Testis (tissue), 3 donors: ENCODE results near the gene ABHD5. TPM values are rescaled to one million over a fixed set of nuclear protein-coding genes. Genes with fewer than 3 reads are reported as not detected.

ENCODE experiments used
- DNase-seq: peaks from one replicate; pipeline ENCODE4 v3.0.0-alpha.2; 2019
- H3K27ac ChIP-seq, 2 donors: fragments of 200-600 bp; sonication (generic); one replicate each; pipeline ENCODE4 v1.5.1; 2019
- H3K27me3 ChIP-seq: fragments of 200-600 bp; sonication (generic); one replicate; pipeline ENCODE4 v1.5.1; 2019
- H3K36me3 ChIP-seq: fragments of 200-600 bp; sonication (generic); one replicate; pipeline ENCODE4 v1.5.1; 2017; ENCODE audit warnings: low read depth; ENCODE audit errors: missing control alignments
- H3K4me1 ChIP-seq: fragments of 200-600 bp; sonication (generic); one replicate; pipeline ENCODE4 v1.5.1; 2019
- H3K4me3 ChIP-seq, 2 donors: fragments of 200-600 bp; sonication (generic); one replicate each; pipeline ENCODE4 v1.5.1; 2017 to 2019
- H3K9me3 ChIP-seq: fragments of 200-600 bp; sonication (generic); one replicate; pipeline ENCODE4 v1.5.1; 2017
- CTCF ChIP-seq, 3 experiments: fragments of 450-650 bp in 2 of 3; fragments of 200-600 bp in 1 of 3; sonication (generic) in 1 of 3; IDR thresholded peaks; one replicate each; pipeline ENCODE4 v1.5.1; 2016 to 2019; ENCODE audit warnings: antibody characterized with exemption in 3 of 3, mild to moderate bottlenecking in 2 of 3, moderate library complexity in 1 of 3
- POLR2A ChIP-seq: fragments of 450-650 bp; IDR thresholded peaks from one replicate; pipeline ENCODE4 v1.6.1; 2017; ENCODE audit warnings: antibody characterized with exemption, mild to moderate bottlenecking, moderate library complexity
- WGBS, 2 donors: methylation state at CpG; one replicate each; pipeline ENCODE4 v1.1.5; 2018; 5-methylcytosine and 5-hydroxymethylcytosine counted together
- intact Hi-C: fragments of 100-400 bp; cut with DNase I; formaldehyde crosslinking; loops from one replicate; pipeline ENCODE4 v1.15.1; 2023; ENCODE audit warnings: low total_unique reads
- polyA plus RNA-seq: library from polyadenylated mRNA; stranded (reverse); fragments of 350-450 nt; fragmentation: Illumina TruSeq; extraction: RNeasy Lipid Tissue Mini Kit (QIAGEN cat#74804); gene quantifications from one replicate; pipeline ENCODE4 v1.2.3, GENCODE V29; 2014; ENCODE audit warnings: low read depth, low replicate concordance; ENCODE audit not compliant: insufficient read depth
- total RNA-seq, 2 donors: library from RNA; depleted of rRNA; stranded (reverse); fragments of >200 nt; gene quantifications; one replicate each; pipeline ENCODE4 v1.2.3, GENCODE V29; 2016

Gene ABHD5
- total and polyA plus RNA-seq, 3 donors from 2014 or later: 22.8 to 36.3 (median 25.0) TPM

- intact Hi-C loops: no loop called here
- Histone ChIP-seq H3K4me1 (no peaks in the 10 kb centered on the region), H3K9me3 (no peaks in the 10 kb centered on the region), H3K4me3 (no peak overlapping the region), H3K27ac (no peak overlapping the region), H3K36me3 (no peaks in the 10 kb centered on the region), H3K27me3 (no peaks in the 10 kb centered on the region)
- WGBS, 2 donors: 90 to 92% methylated on average over 3 of the region's 3 CpGs
- no peak for TF ChIP-seq CTCF (IDR thresholded peaks at IDR 0.05)
- no peak for TF ChIP-seq POLR2A
- no peak for DNase-seq
These were observed 5.8 kb upstream of the ABHD5 start for GRCh38 chr3:43684944-43685343.

GRCh38 chr3:43685921-43686320, 4.8 kb upstream of the ABHD5 start:
- H3K9me3 ChIP-seq: no peaks in the 10 kb centered on the region
- DNase-seq: no peak
- peaks cover 3% of the 10 kb centered on the region for H3K4me1 ChIP-seq
- 89 to 92% methylated on average over 4 of the region's 4 CpGs for WGBS, 2 donors
- TF ChIP-seq CTCF (IDR thresholded peaks at IDR 0.05) (no peak), POLR2A (no peak)
- intact Hi-C loops: no loop called here
- no peaks in the 10 kb centered on the region for H3K36me3 ChIP-seq
- no peak overlapping the region for H3K4me3 ChIP-seq
- no peak overlapping the region for H3K27ac ChIP-seq
- H3K27me3 ChIP-seq: no peaks in the 10 kb centered on the region

GRCh38 chr3:43686333-43686699, 4.4 kb upstream of the ABHD5 start:
- peaks cover 3% of the 10 kb centered on the region for H3K4me1 ChIP-seq
- no peaks in the 10 kb centered on the region for H3K36me3 ChIP-seq
- no peak for DNase-seq
- no peaks in the 10 kb centered on the region for H3K27me3 ChIP-seq
- intact Hi-C loops: no loop called here
- 96 to 97% methylated on average over 4 of the region's 4 CpGs for WGBS, 2 donors
- TF ChIP-seq POLR2A (no peak), CTCF (IDR thresholded peaks at IDR 0.05) (no peak)
- H3K4me3 ChIP-seq: no peak overlapping the region
- no peak overlapping the region for H3K27ac ChIP-seq
- no peaks in the 10 kb centered on the region for H3K9me3 ChIP-seq

GRCh38 chr3:43686700-43687498, 3.8 kb upstream of the ABHD5 start:
- no peak overlapping the region for H3K4me3 ChIP-seq
- 92 to 98% methylated on average over 2 of the region's 2 CpGs for WGBS, 2 donors
- H3K27ac ChIP-seq: no peak overlapping the region
- DNase-seq: no peak
- H3K4me1 ChIP-seq: peaks cover 3% of the 10 kb centered on the region
- TF ChIP-seq POLR2A (no peak), CTCF (IDR thresholded peaks at IDR 0.05) (no peak)
- no peaks in the 10 kb centered on the region for H3K36me3 ChIP-seq
- intact Hi-C loops: no loop called here
- H3K27me3 ChIP-seq: no peaks in the 10 kb centered on the region
- no peaks in the 10 kb centered on the region for H3K9me3 ChIP-seq

- H3K27ac ChIP-seq: no peak overlapping the region
- WGBS, 2 donors: 77 to 93% methylated on average over 1 of the region's 1 CpG
- no peaks in the 10 kb centered on the region for H3K9me3 ChIP-seq
- DNase-seq: no peak
- H3K4me1 ChIP-seq: peaks cover 3% of the 10 kb centered on the region
- intact Hi-C loops: no loop called here
- H3K4me3 ChIP-seq: no peak overlapping the region
- H3K36me3 ChIP-seq: no peaks in the 10 kb centered on the region
- no peaks in the 10 kb centered on the region for H3K27me3 ChIP-seq
- TF ChIP-seq POLR2A (no peak), CTCF (IDR thresholded peaks at IDR 0.05) (no peak)
These were observed 3.3 kb upstream of the ABHD5 start for GRCh38 chr3:43687499-43687811.
